ENCODE data around the gene IQGAP2.

The IQGAP2 gene

GRCh38 chr5:76710991-76711390 lies 307.9 kb downstream of the IQGAP2 start:
- no peak for DNase-seq (ENCODE audit: low read depth in 1 of 2, low spot score in 1 of 2)

- DNase-seq (ENCODE audit: low read depth in 1 of 2, low spot score in 1 of 2): no peak
Observed at GRCh38 chr5:76714751-76715485, 311.8 kb downstream of the IQGAP2 start.

- DNase-seq (ENCODE audit: low read depth in 1 of 2, low spot score in 1 of 2): no peak
Observed at GRCh38 chr5:76715486-76715735, 312.3 kb downstream of the IQGAP2 start.

DNA sequence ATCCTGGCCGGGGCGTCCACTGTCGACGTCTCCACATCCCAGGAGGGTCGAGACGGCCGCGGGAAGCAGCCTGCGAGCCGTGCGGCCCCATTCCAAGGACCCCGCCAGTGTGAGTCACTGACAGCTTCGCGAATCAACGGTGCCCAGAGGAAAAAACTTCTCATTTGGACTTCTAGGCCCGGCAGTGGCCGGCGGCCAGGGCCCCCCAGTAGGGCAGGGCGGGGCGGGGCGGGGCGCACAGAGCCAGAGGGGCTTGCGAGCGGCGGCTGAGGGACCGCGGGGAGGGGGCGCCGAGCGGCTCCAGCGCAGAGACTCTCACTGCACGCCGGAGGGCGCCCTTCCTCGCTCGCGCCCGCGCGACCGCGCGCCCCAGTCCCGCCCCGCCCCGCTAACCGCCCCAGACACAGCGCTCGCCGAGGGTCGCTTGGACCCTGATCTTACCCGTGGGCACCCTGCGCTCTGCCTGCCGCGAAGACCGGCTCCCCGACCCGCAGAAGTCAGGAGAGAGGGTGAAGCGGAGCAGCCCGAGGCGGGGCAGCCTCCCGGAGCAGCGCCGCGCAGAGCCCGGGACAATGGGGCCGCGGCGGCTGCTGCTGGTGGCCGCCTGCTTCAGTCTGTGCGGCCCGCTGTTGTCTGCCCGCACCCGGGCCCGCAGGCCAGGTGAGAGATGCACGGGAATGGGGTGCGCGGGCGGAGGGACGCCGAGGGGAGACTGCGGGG lies 312.8 kb downstream of the IQGAP2 start, which contains the start of gene F2R:
Gene F2R, plus strand, starts transcription at position 391 of the 720 bp plus-strand sequence. Its CDS starts 182 bp downstream, at position 573.
- DNase-seq (ENCODE audit: low read depth in 1 of 2, low spot score in 1 of 2): peak; percentile 37 to 45

GRCh38 chr5:76716456-76717157 lies 313.5 kb downstream of the IQGAP2 start:
- DNase-seq (ENCODE audit: low read depth in 1 of 2, low spot score in 1 of 2): no peak

DNA sequence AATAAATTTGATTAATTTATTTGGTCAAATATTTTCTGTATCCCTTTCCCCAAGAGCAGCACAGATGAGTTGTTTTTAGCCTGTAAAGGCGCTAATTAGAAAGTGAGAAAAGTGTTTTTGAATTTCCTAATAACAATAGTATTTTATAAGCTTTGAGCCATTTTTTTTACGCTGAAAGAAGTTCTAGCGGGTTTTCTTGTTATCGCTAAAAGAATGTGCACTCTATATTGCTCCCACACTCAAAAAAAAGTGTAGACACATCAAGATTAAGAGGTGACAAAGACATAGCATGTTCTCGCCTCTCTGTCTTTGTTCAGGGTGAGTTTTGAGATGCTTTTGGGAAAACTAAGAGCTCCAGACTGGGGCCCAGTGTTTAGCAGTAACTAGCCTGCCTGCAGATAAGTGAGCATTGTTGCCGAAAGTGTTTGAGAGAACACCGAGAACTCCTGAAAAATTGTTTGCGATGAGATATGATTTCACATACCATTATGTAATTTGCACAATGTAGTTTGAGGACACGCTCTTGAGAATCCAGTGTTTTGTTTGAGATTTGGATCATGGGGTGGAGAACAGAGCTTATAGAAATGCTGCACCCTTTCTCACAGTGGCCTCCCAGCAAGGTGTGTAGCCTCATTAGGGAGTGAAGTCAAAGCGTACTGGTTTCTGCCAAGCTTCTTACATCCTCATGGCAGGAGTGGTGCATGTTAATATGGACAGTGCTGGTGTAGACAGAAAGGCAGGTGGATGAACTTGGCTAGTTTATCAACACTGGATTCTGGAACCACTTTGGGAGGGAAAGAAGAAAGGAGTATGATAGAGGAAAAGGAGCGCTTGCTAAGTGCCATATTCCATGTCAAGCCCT lies 314.4 kb downstream of the IQGAP2 start:
- no peak for DNase-seq (ENCODE audit: low read depth in 1 of 2, low spot score in 1 of 2)

- DNase-seq (ENCODE audit: low read depth in 1 of 2, low spot score in 1 of 2): no peak
Observed at GRCh38 chr5:76718381-76718832, 315.3 kb downstream of the IQGAP2 start.

GRCh38 chr5:76718880-76719279 lies 315.8 kb downstream of the IQGAP2 start:
- no peak for DNase-seq (ENCODE audit: low read depth in 1 of 2, low spot score in 1 of 2)

GRCh38 chr5:76720988-76721569 lies 318.0 kb downstream of the IQGAP2 start:
- no peak for DNase-seq (ENCODE audit: low read depth in 1 of 2, low spot score in 1 of 2)

DNA sequence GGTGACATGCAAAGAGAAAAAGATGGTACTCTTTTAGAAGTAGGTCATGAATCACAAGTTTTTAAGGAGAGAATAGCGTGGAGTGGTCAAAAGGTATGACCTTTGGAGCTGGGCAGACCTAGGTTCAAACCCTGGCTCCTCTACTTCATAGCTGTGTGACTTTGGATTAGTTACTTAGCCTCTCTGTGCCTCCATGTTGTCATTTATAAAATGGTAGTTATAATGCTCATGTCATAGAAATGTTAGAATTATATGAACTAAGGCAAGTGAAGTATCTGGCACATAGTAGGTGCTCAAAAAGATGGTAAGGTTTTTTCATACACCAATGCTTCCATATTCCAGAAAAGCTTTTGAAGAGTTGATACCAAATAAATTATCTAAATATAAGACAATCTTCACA lies 320.2 kb downstream of the IQGAP2 start:
- DNase-seq (ENCODE audit: low read depth in 1 of 2, low spot score in 1 of 2): no peak

DNA sequence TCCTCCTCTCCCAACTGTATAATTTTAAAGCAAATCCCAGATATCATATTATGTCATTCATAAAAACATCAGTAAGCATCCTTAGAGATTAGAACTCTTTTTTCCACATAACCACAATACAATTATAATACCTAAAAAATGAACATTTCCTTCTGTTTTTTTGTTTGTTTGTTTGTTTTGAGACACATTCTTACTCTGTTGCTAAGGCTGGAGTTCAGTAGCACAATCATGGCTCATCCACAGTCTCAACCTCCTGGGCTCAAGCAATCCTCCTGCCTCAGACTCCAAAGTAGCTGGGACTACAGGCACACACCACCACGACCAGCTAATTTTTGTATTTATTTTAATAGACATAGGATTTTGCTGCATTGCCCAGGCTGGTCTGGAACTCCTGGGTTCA lies 320.8 kb downstream of the IQGAP2 start:
- DNase-seq (ENCODE audit: low read depth in 1 of 2, low spot score in 1 of 2): no peak

DNA sequence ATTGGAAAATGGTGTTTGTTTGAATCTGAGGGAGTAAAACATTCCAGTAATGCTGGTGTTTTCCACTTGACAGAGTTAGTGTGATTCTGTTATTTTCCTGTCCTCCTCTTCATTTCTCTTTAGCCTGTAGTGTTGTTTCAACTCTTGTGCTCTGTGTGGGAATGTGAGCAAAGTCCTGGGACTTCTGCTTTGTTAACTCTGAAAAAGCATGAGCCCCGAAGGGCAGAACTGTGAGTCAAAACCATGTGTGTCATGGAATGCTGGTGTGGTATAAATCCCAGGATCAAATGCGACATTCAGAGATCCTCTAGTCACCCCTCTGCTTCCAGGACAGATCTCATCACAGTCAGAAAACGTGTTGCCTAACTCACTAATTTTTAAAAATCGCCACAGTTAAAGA lies 321.8 kb downstream of the IQGAP2 start:
- no peak for DNase-seq (ENCODE audit: low read depth in 1 of 2, low spot score in 1 of 2)

DNA sequence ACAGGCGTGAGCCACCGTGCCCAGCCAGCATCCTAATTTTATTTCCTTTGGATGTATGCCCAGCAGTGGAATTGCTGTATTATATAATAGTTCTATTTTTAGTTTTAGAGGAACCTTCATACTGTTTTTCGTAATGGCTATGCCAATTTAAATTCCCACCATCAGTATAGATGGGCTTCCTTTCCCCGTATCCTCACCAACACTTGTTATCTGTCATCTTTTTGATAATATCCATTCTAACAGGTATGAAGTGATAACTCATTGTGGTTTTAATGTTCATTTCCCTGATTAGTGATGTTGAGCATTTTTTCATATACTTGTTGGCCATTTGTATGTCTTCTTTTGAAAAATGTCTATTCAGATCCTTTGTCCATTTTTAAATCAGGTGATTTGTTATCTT lies 325.9 kb downstream of the IQGAP2 start:
- no peak for DNase-seq (ENCODE audit: low read depth in 1 of 2, low spot score in 1 of 2)

DNA sequence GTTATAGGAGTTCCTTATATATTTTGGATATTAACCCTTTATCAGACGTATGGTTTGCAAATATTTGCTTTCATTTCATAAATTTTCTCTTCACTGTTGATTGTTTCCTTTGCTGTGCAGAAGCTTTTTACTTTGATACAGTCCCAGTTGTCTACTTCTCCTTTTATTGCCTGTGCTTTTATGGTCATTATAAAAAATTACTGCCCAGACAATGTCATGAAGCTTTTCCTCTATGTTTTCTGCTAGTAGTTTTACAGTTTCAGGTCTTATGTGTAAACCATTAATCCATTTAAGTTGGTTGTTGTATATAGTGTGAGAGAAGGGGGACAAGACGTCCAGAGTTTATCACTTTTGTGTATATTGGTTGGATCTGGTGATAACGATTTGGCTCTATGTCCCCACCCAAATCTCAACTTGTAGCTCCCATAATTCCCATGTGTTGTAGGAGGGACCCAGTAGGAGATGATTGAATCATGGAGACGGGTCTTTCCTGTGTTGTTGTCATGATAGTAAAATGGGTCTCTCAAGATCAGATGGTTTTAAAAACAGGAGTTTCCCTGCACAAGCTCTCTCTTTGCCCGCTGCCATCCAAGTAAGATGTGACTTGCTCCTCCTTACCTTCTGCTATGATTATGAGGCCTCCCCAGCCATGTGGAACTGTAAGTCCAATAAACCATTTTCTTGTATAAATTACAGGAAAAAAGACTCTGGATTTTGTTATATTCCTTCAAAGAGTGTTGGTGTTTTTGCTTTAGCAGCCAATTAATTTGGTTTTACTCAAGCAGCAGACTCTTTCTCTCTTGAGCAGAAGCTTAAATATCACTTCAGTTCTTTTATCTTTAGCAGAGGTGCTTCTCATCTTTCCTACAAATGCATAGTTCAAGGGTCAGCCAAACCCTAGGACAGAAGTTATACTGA lies 326.5 kb downstream of the IQGAP2 start:
- no peak for DNase-seq (ENCODE audit: low read depth in 1 of 2, low spot score in 1 of 2)

GRCh38 chr5:76732405-76733048 lies 329.4 kb downstream of the IQGAP2 start:
- no peak for DNase-seq (ENCODE audit: low read depth in 1 of 2, low spot score in 1 of 2)

DNA sequence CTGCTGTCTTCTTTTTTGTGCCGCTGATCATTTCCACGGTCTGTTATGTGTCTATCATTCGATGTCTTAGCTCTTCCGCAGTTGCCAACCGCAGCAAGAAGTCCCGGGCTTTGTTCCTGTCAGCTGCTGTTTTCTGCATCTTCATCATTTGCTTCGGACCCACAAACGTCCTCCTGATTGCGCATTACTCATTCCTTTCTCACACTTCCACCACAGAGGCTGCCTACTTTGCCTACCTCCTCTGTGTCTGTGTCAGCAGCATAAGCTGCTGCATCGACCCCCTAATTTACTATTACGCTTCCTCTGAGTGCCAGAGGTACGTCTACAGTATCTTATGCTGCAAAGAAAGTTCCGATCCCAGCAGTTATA lies 329.9 kb downstream of the IQGAP2 start:
- peak in 1 of 2 donors; percentile 40 for DNase-seq (ENCODE audit: low read depth in 1 of 2, low spot score in 1 of 2)

GRCh38 chr5:76735762-76736545 lies 332.9 kb downstream of the IQGAP2 start:
- DNase-seq (ENCODE audit: low read depth in 1 of 2, low spot score in 1 of 2): no peak

GRCh38 chr5:76736679-76737556 lies 333.8 kb downstream of the IQGAP2 start:
- DNase-seq (ENCODE audit: low read depth in 1 of 2, low spot score in 1 of 2): no peak
